HG03342 (cell line): Measurements from ENCODE around the gene HBG2.
A peak's percentile ranks its signal among the peaks of the same experiment; 100 is the strongest.
"Not testable (repeated sequence)": the region's sequence is repeated elsewhere in the genome, so short reads cannot be mapped to it uniquely, and the experiment has no call there.

ENCODE experiments used
- ATAC-seq: cut with Tn5 transposase; IDR thresholded peaks from one replicate; pipeline ENCODE4 v1.9.1; 2021; ENCODE audit warnings: mild to moderate bottlenecking, moderate library complexity; ENCODE audit not compliant: unreplicated experiment

The HBG2 gene

GRCh38 chr11:5282628-5283027 lies 28.0 kb upstream of the HBG2 start:
- no peak for ATAC-seq

- ATAC-seq = no peak
Observed at GRCh38 chr11:5281596-5281995, 27.0 kb upstream of the HBG2 start.

GRCh38 chr11:5280582-5281102 lies 26.1 kb upstream of the HBG2 start:
- peak; percentile 97 for ATAC-seq

GRCh38 chr11:5279471-5280090 lies 25.0 kb upstream of the HBG2 start:
- ATAC-seq = no peak

GRCh38 chr11:5277807-5278382 lies 23.3 kb upstream of the HBG2 start:
- no peak for ATAC-seq

- no peak for ATAC-seq
Observed at GRCh38 chr11:5276697-5277096, 22.1 kb upstream of the HBG2 start.

- ATAC-seq = no peak
Observed at GRCh38 chr11:5275369-5276110, 21.0 kb upstream of the HBG2 start.

GRCh38 chr11:5274395-5274794 lies 19.8 kb upstream of the HBG2 start:
- ATAC-seq = no peak

GRCh38 chr11:5272395-5273017 lies 17.9 kb upstream of the HBG2 start:
- no peak for ATAC-seq

GRCh38 chr11:5269715-5270147 lies 15.2 kb upstream of the HBG2 start, which contains the start of gene HBE1:
HBE1 (minus strand) TSS chr11:5269945; CDS start chr11:5269890, 55 bp downstream.
- ATAC-seq = no peak

- ATAC-seq = no peak
Observed at GRCh38 chr11:5267033-5267563, 12.5 kb upstream of the HBG2 start.

GRCh38 chr11:5266609-5267008 lies 12.0 kb upstream of the HBG2 start:
- ATAC-seq = no peak

GRCh38 chr11:5265832-5266231 lies 11.3 kb upstream of the HBG2 start:
- no peak for ATAC-seq

GRCh38 chr11:5258543-5259262 lies 4.1 kb upstream of the HBG2 start:
- no peak for ATAC-seq

GRCh38 chr11:5257296-5257695 lies 2.7 kb upstream of the HBG2 start:
- ATAC-seq = no peak

GRCh38 chr11:5254023-5254422 lies 558 bp downstream of the HBG2 start:
- not testable (repeated sequence) for ATAC-seq

- not testable (repeated sequence) for ATAC-seq
Observed at GRCh38 chr11:5253440-5253839, 1.1 kb downstream of the HBG2 start.

GRCh38 chr11:5252919-5253265 lies 1.7 kb downstream of the HBG2 start:
- ATAC-seq = no peak

GRCh38 chr11:5252192-5252918 lies 2.2 kb downstream of the HBG2 start:
- no peak for ATAC-seq

GRCh38 chr11:5251746-5252145 lies 2.8 kb downstream of the HBG2 start:
- no peak for ATAC-seq
